ENCODE measurements around the gene EEF2KMT.
"Not testable (repeated sequence)": the region's sequence is repeated elsewhere in the genome, so short reads cannot be mapped to it uniquely, and the experiment has no call there.

GRCh38 chr16:5073771-5074170 is 23.8 kb downstream of the EEF2KMT start:
- TF ChIP-seq CTCF (IDR thresholded peaks at IDR 0.05; ENCODE audit: borderline replicate concordance, extremely low read depth, low read length, poor library complexity, severe bottlenecking); EZH2 (IDR thresholded peaks at IDR 0.05; ENCODE audit: borderline replicate concordance, low read depth, low read length, severe bottlenecking): not testable (repeated sequence)
